ENCODE measurements around the gene HIF1AN. TPM values are rescaled to one million over a fixed set of nuclear protein-coding genes. Genes with fewer than 3 reads are reported as not detected.

The HIF1AN gene
- total and polyA plus RNA-seq, 7 donors = 15.6 to 116 (median 64.0) TPM

DNA sequence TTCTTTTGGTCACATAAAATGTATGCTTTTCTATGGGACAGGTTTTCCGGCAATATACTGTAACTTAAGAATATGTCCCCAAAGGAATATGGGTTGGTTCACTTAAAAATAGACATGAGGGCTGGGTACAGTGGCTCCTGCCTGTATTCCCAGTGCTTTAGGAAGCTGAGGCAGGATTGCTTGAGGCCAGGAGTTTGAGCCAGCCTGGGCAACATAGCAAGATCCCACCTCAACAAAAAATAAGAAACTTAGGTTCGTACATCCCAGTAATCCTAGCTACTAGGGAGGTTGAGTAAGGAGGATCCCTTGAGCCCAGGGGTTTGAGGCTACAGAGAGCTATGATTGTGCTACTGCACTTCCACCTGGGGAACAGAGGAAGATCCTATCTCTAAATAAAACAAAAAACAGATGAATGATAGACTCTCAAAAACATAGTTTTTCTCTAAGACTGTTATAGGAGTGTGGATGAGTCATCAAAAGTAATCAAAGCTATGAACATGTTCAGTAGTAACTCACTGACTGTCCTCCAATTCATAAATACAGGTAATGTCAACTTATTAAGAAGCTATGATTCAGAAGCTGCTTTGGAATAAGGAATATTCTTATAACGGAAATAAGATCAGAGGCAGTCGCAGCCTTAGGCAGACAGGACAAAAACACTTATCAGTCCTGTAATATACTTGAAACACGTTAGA, 13.5 kb upstream of the HIF1AN start:
- Histone ChIP-seq H3K4me1 (peaks cover 27% of the 10 kb centered on the region), H3K9me3 (no peaks in the 10 kb centered on the region), H3K27ac (no peak overlapping the region), H3K36me3 (ENCODE audit: insufficient read depth in 1 of 2, low read depth in 1 of 2) (peaks cover 9 to 56% of the 10 kb centered on the region in 2 donors), H3K4me3 (no peak overlapping the region), H3K27me3 (ENCODE audit: insufficient read depth in 3 of 3, low read length in 2 of 3) (no peaks in the 10 kb centered on the region)
- no peak for TF ChIP-seq CTCF (IDR thresholded peaks at IDR 0.05)
- DNase-seq (no peak), ATAC-seq (no peak)
- intact Hi-C loops (cut with DNase I) = no loop called here
- WGBS, 3 donors = 68 to 81% (median 78%) methylated on average over 5 of the region's 5 CpGs

DNA sequence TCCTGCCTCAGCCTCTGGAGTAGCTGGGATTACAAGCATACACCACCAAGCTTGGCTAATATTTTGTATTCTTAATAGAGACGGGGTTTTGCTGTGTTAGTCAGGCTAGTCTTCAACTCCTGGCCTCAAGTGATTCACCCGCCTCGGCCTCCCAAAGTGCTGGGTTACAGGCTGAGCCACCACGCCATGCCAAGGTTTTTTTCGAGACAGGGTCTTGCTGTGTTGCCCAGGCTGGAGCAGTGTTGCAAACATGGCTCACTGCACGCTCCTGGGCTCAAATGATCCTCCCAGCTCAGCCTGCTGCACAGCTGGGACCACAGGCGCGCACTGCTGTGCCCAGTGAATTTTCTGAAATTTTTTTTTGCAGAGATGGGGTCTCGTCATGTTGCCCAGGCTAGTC, 12.8 kb upstream of the HIF1AN start:
- no peaks in the 10 kb centered on the region for H3K27me3 ChIP-seq (ENCODE audit: insufficient read depth in 3 of 3, low read length in 2 of 3)
- H3K4me1 ChIP-seq = peaks cover 27% of the 10 kb centered on the region
- no peaks in the 10 kb centered on the region for H3K9me3 ChIP-seq
- no peak for TF ChIP-seq CTCF (IDR thresholded peaks at IDR 0.05)
- ATAC-seq (no peak), DNase-seq (no peak)
- peaks cover 9 to 60% of the 10 kb centered on the region in 2 donors for H3K36me3 ChIP-seq (ENCODE audit: insufficient read depth in 1 of 2, low read depth in 1 of 2)
- WGBS, 3 donors = 80 to 97% (median 90%) methylated on average over 9 of the region's 9 CpGs
- no peak overlapping the region for H3K27ac ChIP-seq
- intact Hi-C loops (cut with DNase I) = no loop called here
- no peak overlapping the region for H3K4me3 ChIP-seq

GRCh38 chr10:100524206-100524605, 11.5 kb upstream of the HIF1AN start:
- no peak overlapping the region for H3K27ac ChIP-seq
- H3K27me3 ChIP-seq (ENCODE audit: insufficient read depth in 3 of 3, low read length in 2 of 3) = no peaks in the 10 kb centered on the region
- H3K36me3 ChIP-seq (ENCODE audit: insufficient read depth in 1 of 2, low read depth in 1 of 2) = peaks cover 9 to 69% of the 10 kb centered on the region in 2 donors
- H3K9me3 ChIP-seq = no peaks in the 10 kb centered on the region
- no peak overlapping the region for H3K4me3 ChIP-seq
- ATAC-seq (no peak), DNase-seq (no peak)
- 71 to 79% (median 77%) methylated on average over 6 of the region's 6 CpGs for WGBS, 3 donors
- intact Hi-C loops (cut with DNase I) = no loop called here
- H3K4me1 ChIP-seq = peaks cover 24% of the 10 kb centered on the region
- TF ChIP-seq CTCF (IDR thresholded peaks at IDR 0.05) = no peak

GRCh38 chr10:100524638-100525037, 11.1 kb upstream of the HIF1AN start:
- intact Hi-C loops (cut with DNase I) = no loop called here
- no peaks in the 10 kb centered on the region for H3K27me3 ChIP-seq (ENCODE audit: insufficient read depth in 3 of 3, low read length in 2 of 3)
- ATAC-seq (no peak), DNase-seq (no peak)
- H3K4me1 ChIP-seq = peaks cover 23% of the 10 kb centered on the region
- 75 to 82% (median 76%) methylated on average over 2 of the region's 2 CpGs for WGBS, 3 donors
- TF ChIP-seq CTCF (IDR thresholded peaks at IDR 0.05) = no peak
- H3K4me3 ChIP-seq = no peak overlapping the region
- no peak overlapping the region for H3K27ac ChIP-seq
- H3K9me3 ChIP-seq = no peaks in the 10 kb centered on the region
- peaks cover 9 to 69% of the 10 kb centered on the region in 2 donors for H3K36me3 ChIP-seq (ENCODE audit: insufficient read depth in 1 of 2, low read depth in 1 of 2)
